Heart right ventricle (tissue), 16 donors: ENCODE data around the gene KRT8. TPM values are rescaled to one million over a fixed set of nuclear protein-coding genes. Genes with fewer than 3 reads are reported as not detected.
A peak's percentile ranks its signal among the peaks of the same experiment; 100 is the strongest.

Source experiments
- ATAC-seq, 8 donors: fragments of 200-7000 bp; cut with Tn5 transposase; one replicate each; pipeline ENCODE4 v1.9.1; 2020; ENCODE audit warnings: mild to moderate bottlenecking in 8 of 8, moderate library complexity in 8 of 8, moderate number of reproducible peaks in 1 of 8
- DNase-seq, 2 donors: peaks; one replicate each; pipeline ENCODE4 v3.0.0-alpha.2; 2020
- H3K27ac ChIP-seq, 10 donors: fragments of 200-600 bp; sonication (generic) in 2 of 10; one replicate each; pipeline versions ENCODE4 v1.5.0 to v1.8.0; 2020 to 2022; ENCODE audit warnings: mild to moderate bottlenecking in 3 of 10
- H3K27me3 ChIP-seq, 7 donors: fragments of 200-600 bp; one replicate each; pipeline ENCODE4 v1.8.0; 2021 to 2022; ENCODE audit warnings: mild to moderate bottlenecking in 2 of 7
- H3K36me3 ChIP-seq, 9 donors: fragments of 200-600 bp; sonication (generic) in 1 of 9; one replicate each; pipeline versions ENCODE4 v1.5.0 to v1.8.0; 2020 to 2022; ENCODE audit warnings: mild to moderate bottlenecking in 2 of 9
- H3K4me1 ChIP-seq, 9 donors: fragments of 200-600 bp; sonication (generic) in 1 of 9; one replicate each; pipeline versions ENCODE4 v1.5.0 to v1.8.0; 2020 to 2022; ENCODE audit warnings: mild to moderate bottlenecking in 4 of 9
- H3K4me3 ChIP-seq, 10 donors: fragments of 200-600 bp; sonication (generic) in 2 of 10; one replicate each; pipeline versions ENCODE4 v1.5.0 to v1.8.0; 2020 to 2022; ENCODE audit warnings: mild to moderate bottlenecking in 7 of 10, moderate library complexity in 2 of 10
- H3K9me3 ChIP-seq, 11 donors: fragments of 200-600 bp in 10 of 11; sonication (generic) in 2 of 11; one replicate each; pipeline versions ENCODE4 v1.5.0 to v1.8.0; 2013 to 2022; ENCODE audit warnings: mild to moderate bottlenecking in 2 of 11, control low read depth in 1 of 11, moderate library complexity in 1 of 11
- CTCF ChIP-seq, 9 donors: fragments of 200-600 bp; sonication (generic) in 2 of 9; IDR thresholded peaks; one replicate each; pipeline versions ENCODE4 v1.5.0 to v1.8.0; 2021 to 2022; ENCODE audit warnings: antibody characterized with exemption in 9 of 9, mild to moderate bottlenecking in 5 of 9, moderate library complexity in 1 of 9
- WGBS, 2 donors: extraction: QIAGEN DNeasy Blood & Tissue Kit; methylation state at CpG; one replicate each; pipeline ENCODE4 v1.1.7; 2013; ENCODE audit warnings: inconsistent platforms in 1 of 2; 5-methylcytosine and 5-hydroxymethylcytosine counted together
- intact Hi-C, 10 donors: fragments of 100-400 bp; cut with DNase I; formaldehyde crosslinking; loops; one replicate each; pipeline versions ENCODE4 v1.11.1 to v1.14.2; 2022
- polyA plus RNA-seq, 2 donors: library from polyadenylated mRNA; stranded (reverse); fragments of 200-250 nt; gene quantifications; one replicate each; pipeline ENCODE4 v1.2.3, GENCODE V29; 2013
- total RNA-seq, 10 donors: library from RNA; stranded (reverse); fragmentation: NEBNext Ultra II Directional in 3 of 10; extraction: Animal tissue kit (Norgen Biotek cat#: 25700) in 3 of 10; gene quantifications; one replicate each; pipeline versions ENCODE4 v1.2.1 to v1.2.4, GENCODE V29; 2021 to 2023
- donor health status: Arrhythmogenic right ventricular cardiomyopathy.
- donor health status: ischemic (EF 13 %, LVEDD 7.1; RV severe dilation, severe dysfunction).
- donor health status: healthy with polysubstance abuse.
- donor health status: DM: no; HTN: yes; CAD: no.
- donor health status: DM: no; HTN: no; CAD: no.
- donor health status: ischemic (EF 25% LVEDD 6.9; RV normal size, moderate dysfunction).
- donor health status: ischemic (EF 25% LVEDD 5.7; RV mildly dilated, moderate dysfunction).
- donor health status: healthy.
- donor health status: DM: yes; HTN: yes; CAD: no.
- donor health status: Ischemic cardiomyopathy.
- donor health status: ischemic (EF 35%, LVEDD 5.7; RV mildly dilated, moderate dysfunction).
- donor health status: nonischemic (EF 11% LVEDD 7.7; RV severe dilation, severe dysfunction).
- donor health status: DM: yes; HTN: yes; CAD: no.
- donor health status: PGD.
- donor health status: ischemic (EF 29% LVEDD 5.4; RV normal size, mild dysfunction).
- donor health status: nonischemic (EF 23%, LVEDD 6.1; RV moderate dilation, normal function).

KRT8 gene
- total and polyA plus RNA-seq, 12 donors = 52.1 to 161 (median 112) TPM

DNA sequence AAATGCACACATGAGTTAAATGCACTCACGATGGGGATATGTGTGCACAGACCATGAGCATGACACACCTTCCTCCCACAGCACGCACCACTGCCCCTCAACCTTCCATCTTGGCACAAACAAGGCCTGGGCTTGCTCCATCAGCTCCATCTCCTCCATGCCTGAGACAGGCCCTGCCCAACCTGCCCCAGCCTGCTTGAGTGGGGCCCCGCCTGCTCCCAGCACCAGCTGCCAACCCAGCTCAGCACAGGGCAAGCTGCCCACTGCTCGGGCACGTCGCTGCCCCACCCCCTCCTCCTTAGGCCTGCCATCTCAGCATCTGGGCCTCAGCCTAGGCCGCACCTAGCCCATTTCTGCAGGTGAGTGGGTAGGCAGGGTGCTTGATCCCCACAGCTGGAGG, 28.5 kb downstream of the KRT8 start:
- Histone ChIP-seq H3K27me3 (peaks cover 0 to 10% (median 5%) of the 10 kb centered on the region in 7 donors), H3K4me1 (peaks cover 3 to 42% (median 21%) of the 10 kb centered on the region in 9 donors), H3K9me3 (no peaks in the 10 kb centered on the region), H3K27ac (no peak overlapping the region), H3K36me3 (no peaks in the 10 kb centered on the region), H3K4me3 (no peak overlapping the region)
- no peak for TF ChIP-seq CTCF (IDR thresholded peaks at IDR 0.05)
- ATAC-seq = no peak
- peak in 1 of 2 donors; percentile 68 for DNase-seq
- intact Hi-C loops = loop anchor here in 6 of 10 donors (5.0 to 10.0 kb wide), 5 partner anchors 294 to 724 kb away; no protein-coding TSS in a partner anchor
- WGBS, 2 donors = 70 to 73% methylated on average over 7 of the region's 7 CpGs

GRCh38 chr12:52874573-52875435, 30.1 kb downstream of the KRT8 start:
- TF ChIP-seq CTCF (IDR thresholded peaks at IDR 0.05) = no peak
- peak overlapping the region in 8 of 10 donors; percentile 33 to 79 (median 68) for H3K27ac ChIP-seq
- ATAC-seq (no peak), DNase-seq (no peak)
- H3K9me3 ChIP-seq = no peaks in the 10 kb centered on the region
- WGBS, 2 donors = 76 to 82% methylated on average over 10 of the region's 10 CpGs
- no peaks in the 10 kb centered on the region for H3K27me3 ChIP-seq
- peak overlapping the region in 9 of 10 donors; percentile 26 to 55 (median 49) for H3K4me3 ChIP-seq
- intact Hi-C loops = loop anchor here in 7 of 10 donors (5.0 to 10.0 kb wide), 6 partner anchors 293 to 723 kb away; no protein-coding TSS in a partner anchor
- H3K4me1 ChIP-seq = peaks cover 3 to 50% (median 28%) of the 10 kb centered on the region in 9 donors
- no peaks in the 10 kb centered on the region for H3K36me3 ChIP-seq

- Histone ChIP-seq H3K9me3 (no peaks in the 10 kb centered on the region), H3K4me1 (peaks cover 3 to 42% (median 21%) of the 10 kb centered on the region in 9 donors), H3K27ac (peak overlapping the region in 9 of 10 donors; percentile 46 to 80 (median 71)), H3K36me3 (no peaks in the 10 kb centered on the region), H3K4me3 (peak overlapping the region in 9 of 10 donors; percentile 26 to 55 (median 49)), H3K27me3 (no peaks in the 10 kb centered on the region)
- peak; percentile 82 to 89 (median 84) for ATAC-seq
- TF ChIP-seq CTCF (IDR thresholded peaks at IDR 0.05) = no peak
- intact Hi-C loops = loop anchor here in 5 of 10 donors (2.0 to 10.0 kb wide), 5 partner anchors 292 to 717 kb away; no protein-coding TSS in a partner anchor
- peak; percentile 84 to 91 for DNase-seq
- 1 to 2% methylated on average over 50 to 55 of the region's 55 CpGs for WGBS, 2 donors
Observed at GRCh38 chr12:52873832-52874572, 30.9 kb downstream of the KRT8 start.

GRCh38 chr12:52873513-52873831, 31.4 kb downstream of the KRT8 start:
- DNase-seq (no peak), ATAC-seq (no peak)
- intact Hi-C loops = loop anchor here in 5 of 10 donors (2.0 to 10.0 kb wide), 5 partner anchors 291 to 716 kb away; no protein-coding TSS in a partner anchor
- Histone ChIP-seq H3K4me1 (peaks cover 3 to 40% (median 21%) of the 10 kb centered on the region in 9 donors), H3K9me3 (no peaks in the 10 kb centered on the region), H3K27ac (peak overlapping the region in 9 of 10 donors; percentile 46 to 80 (median 70)), H3K4me3 (peak overlapping the region in 3 of 10 donors; percentile 29 to 54 (median 53)), H3K36me3 (no peaks in the 10 kb centered on the region), H3K27me3 (no peaks in the 10 kb centered on the region)
- no peak for TF ChIP-seq CTCF (IDR thresholded peaks at IDR 0.05)
- 65 to 70% methylated on average over 4 of the region's 4 CpGs for WGBS, 2 donors
